Measurements from ENCODE around the gene PCSK6.

PCSK6 gene

DNA sequence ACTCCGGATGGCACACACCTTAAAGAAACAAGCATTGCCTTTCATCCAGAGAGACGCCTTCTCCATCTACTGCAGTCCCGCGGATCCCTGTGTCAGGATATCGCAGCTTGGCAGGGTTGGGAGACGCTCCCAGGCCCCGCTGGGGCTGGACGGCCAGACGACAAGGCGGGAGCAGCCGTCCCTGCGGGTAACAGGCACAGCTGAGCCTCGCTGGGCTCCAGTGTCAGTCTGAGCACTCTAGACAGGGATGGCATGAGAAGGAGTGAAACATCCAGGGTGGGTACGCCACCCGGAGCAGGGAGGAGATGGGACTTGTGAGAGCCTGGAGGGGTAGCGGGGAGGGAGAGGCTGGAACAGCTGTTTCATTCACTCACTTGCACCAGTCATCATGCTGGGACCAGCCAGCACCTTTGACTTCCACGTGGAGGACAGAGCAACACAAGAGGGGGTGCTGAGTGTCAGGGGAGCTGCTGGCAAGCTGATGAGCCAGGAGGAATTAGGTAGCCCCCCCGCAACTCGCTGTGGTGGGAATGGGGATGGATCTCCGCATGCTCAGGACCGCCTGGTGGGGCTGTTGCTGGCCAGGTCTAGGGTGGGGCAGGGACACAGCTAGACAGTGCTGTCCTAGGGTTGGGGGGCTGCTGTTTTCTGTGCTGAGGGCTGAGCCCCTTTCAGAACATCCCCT is 162.9 kb downstream of the PCSK6 start:
- no peak for DNase-seq (ENCODE audit: low read depth in 3 of 3)

DNA sequence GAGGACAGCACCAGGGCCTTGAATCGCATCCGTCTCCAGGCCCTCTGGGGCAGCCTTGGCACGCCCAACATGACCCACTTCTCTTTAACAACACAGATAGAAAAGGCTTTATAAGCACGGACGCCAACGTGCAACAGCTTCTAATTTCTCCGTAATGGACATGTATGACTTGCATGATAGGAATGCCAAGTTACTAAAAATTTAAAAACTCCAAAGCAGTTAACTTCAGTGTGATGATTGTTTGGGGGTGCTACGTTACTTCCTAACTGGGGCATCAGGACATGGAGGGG is 163.5 kb downstream of the PCSK6 start:
- no peak for DNase-seq (ENCODE audit: low read depth in 3 of 3)

DNA sequence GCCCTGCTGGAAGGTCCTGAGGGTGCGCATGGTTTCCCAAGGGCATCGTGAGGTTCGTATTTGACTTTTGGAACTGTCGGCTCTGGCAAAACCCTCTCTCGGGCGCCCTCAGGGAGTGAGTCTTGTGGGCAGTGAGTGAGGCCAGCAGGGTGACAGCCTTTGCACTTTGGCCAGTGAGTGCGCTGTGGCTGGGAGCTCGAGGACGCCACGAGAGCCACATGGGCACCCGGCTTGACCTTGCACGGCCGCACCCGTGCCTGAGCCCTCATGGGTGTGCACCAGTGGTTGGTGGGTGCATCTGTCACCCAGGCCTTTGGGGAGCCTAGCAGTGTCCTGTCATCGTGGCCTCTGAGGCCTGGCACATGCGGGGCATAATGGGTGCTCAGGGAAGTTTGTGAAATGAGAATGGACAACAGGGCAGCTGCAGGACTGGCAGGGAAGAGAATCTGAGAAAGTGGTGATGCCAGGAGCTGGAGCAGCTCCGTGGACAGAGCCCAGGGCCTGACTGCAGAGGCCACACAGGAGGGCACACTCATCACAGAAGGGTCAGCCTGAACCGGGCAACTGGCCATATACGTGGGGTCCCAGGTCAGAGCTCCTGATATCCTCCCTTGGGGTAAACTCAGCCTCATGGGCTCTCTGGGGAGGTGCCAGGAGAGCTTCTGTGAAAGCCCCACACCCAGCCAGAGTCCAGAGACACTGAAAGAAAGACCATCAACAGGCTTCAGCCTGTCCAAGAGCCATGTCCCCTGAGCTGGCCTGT is 164.1 kb downstream of the PCSK6 start:
- no peak for DNase-seq (ENCODE audit: low read depth in 3 of 3)

DNA sequence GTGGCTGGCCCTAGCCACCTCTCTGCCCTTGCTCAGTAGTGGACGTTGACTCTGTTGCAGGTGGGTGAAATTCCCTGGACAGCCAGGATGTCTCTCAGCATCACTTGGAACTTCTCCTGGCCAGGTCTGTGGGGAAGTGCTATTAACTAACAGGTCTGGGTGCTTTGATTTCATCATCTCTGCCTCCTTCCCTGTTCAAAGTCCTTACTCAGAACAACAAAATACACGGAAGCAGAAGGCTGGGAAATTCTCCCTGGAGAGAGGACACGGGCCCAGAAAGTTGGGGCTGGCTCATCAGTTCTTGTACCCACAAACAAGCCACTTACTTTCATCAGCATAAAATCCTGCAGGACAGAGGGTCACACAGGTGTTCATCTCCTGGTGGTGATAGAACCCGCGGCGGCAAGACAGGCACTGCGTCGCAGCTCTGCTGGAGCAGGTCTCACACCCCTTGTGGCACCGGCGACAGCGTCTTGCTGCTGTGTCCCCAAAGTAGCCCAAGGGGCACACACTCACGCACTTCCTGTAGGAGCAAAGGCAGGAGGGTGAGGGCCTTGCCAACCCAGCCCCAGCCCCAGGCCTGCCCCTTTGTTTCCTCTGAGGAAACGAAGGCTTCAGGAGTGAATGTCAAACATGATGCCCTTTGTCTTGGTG is 164.9 kb downstream of the PCSK6 start:
- no peak for DNase-seq (ENCODE audit: low read depth in 3 of 3)

DNA sequence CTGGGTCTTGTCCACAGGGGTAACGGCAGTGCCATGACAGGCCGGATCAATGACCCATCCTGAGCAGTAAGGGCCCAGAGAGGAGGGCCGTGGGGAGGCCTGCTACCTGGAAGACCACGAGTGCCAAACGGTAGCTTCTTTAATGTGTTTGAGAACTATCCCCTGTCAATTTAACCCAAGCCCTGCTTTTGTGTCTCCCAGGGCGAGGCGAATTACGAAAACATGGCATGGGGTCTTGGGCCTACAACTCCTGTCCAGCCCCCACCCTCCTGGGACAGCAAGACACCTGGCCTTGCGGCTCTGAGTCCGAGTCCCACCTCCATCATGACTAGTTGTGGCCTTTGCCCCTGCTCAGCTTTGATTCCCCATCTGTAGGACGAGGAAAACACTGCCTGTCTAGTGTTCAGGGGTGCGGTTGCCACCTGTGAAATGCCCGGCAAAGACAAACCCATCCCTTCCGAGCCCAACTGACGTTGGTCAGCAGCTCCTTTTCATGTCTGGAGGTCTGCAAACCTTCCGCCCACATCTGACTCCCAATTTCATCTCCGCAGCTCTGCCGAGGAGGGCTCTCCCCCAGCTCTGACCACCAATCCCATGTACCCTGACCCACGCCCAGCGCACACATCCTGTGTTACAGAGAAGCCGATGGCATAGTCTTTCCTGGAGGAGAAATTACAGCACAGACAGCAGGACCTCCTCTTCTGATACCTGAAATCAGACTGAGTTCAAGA is 165.5 kb downstream of the PCSK6 start:
- no peak for DNase-seq (ENCODE audit: low read depth in 3 of 3)

DNA sequence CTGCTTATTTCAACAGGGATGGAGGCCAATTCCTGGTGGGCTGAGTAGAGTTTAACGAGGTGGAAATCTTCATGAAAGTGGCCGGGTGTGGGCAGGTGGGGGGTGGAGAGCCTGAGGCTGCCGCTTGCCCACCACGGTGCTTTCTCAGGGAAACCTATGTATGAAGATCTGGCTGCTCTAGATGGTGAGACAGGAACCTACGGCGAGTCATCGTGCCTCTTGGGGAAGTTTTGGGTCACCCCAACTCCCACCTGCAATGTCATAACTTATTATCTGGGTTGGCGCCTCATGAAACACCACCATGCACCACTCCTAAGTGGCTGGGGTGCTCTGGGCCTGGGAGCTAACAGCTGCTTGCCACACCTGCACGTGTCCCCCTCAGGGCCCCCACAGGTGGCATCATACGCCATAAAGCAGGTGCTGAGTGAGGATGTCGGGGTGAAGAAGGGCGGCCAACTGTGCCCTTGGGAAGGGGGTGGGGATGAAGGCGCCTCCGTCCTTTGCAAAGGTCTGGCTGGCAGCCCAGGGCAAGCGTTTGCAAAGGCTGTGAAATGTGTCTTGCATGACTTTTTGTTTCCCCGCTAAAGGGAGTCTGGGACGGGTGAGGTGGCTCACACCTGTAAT is 166.5 kb downstream of the PCSK6 start:
- DNase-seq (ENCODE audit: low read depth in 3 of 3): no peak

DNA sequence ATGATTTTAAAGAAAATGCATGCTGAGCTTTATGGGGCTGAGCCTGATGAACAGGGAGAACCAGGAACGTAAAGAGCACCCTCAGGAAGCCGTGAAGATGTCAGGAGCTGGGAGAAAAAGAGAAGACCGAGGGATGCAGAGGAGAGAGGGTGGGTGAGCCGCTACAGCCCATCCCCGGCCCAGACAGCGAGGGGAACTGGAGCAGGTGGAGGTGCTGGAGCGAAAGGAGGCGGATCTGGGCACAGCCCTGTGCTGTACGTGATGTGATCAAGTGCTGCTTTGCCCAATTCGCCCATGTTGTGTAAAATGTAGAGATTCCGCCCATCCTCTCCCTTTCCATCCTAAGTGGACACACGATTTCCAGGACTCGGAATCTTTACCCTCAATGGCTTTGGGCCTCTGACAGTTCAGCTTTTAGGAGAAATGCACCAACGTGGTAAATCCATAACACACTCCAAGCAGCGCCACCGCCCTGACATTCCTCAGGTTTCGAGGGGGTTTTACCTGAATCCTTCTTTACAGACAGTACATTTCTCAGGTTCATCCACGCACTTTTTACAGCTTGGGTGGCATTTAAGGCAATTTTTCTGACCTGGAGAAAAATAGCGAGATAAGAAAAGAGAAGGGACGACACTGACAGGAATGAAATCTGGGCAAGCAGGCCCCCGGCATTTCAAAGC is 167.4 kb downstream of the PCSK6 start:
- no peak for DNase-seq (ENCODE audit: low read depth in 3 of 3)

DNA sequence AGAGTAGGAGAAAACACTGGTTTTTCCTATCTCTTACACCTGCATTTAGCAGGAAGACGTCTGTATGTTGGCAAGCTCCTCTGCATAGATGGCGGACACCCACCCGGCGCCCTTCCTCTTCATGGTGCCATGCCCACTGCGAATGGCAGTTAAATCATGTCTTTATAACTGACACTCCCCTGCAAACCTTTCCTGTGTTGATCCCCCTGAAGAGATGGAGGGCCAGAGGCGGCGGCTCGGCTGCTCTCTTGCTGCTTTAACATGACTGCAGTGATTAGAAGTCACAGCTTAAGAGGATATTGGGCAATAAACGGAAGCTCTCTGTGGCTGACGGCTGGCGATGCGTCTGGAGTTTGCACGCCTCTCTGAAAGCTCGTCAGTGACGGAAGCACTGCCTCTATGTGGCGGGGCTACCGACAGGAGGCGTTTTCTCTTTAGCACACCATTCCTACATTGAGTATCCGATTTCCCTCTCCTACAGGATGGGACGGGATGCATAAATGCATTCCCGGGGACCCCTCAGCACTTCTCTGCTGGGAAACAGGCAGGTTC is 168.9 kb downstream of the PCSK6 start:
- peak in 2 of 3 donors; percentile 38 to 50 for DNase-seq (ENCODE audit: low read depth in 3 of 3)

DNA sequence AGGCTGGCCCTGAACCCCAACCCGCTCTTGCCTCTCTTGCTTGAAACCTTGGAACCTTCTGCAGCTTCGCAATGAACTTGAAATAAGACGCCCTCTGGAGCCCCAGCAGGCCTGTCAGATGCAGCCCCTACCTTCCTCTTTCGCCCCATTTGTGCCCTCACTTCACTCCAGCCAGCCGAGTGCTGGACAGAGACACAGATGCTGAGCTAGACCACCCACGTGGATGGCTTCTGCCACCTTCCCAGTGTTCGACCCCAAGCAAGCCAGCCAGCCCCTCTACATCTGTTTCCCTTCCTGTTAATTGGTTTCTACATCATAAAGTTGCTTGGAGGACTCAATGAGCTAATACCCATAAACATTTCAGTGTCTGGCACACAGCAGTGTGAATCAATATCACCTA is 170.7 kb downstream of the PCSK6 start:
- no peak for DNase-seq (ENCODE audit: low read depth in 3 of 3)

DNA sequence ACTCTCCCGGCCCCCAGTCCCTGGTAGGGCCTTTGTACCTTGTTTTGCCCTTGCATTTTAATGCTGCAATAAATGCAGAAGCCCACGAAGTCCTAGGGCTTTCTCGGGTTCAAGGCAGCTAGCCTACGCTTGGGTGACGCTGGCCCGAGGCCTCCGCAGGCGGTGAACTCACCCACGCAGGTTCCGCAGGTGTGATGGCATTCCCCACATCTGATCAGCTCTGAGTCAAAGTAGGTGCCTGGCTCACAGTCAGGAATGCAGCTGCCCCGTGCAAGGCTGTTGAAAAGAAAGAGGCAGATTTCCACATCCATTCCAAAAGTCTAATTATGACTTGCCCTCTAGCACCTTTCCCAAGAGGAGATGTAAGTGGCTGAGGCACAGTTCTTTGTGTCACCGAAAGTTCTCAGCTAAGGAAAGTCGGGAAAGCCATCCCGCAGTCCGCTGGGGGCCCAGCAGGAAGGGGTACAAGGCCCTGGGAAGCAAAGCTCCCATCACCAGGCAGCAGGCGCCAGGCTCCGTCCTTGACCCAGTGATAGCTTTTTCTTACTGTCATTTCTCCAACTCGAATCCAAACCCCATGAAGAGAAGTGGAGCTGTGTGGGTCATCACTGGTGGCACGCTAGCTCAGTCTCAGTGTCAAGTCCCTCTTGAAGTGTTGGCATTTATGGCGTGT is 171.2 kb downstream of the PCSK6 start:
- DNase-seq (ENCODE audit: low read depth in 3 of 3): no peak

DNA sequence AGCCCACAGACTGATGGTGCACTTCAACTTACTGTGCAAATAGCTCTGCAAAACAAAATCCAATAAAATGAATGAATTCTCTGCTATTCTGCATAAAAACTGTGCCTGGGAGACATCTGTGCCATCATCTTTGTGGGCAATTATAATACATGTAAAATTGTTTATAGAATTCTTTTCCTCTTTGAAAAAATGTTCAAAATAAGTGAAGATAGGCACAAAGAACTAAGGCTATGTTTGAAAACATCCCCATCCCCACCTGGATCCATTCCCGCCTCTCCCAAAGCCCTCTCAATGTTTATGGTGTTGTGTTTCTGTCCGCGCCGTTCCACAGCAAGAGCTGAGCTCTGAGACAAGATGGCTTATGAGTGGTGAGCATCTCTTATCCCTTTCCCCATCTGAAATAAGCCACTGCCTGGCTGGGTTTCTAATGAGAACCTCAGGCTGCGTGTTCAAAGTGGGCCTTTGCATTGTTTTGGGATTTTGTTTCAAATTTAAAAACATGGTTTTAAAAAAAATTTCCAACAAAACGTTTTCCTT is 172.1 kb downstream of the PCSK6 start:
- DNase-seq (ENCODE audit: low read depth in 3 of 3): no peak

DNA sequence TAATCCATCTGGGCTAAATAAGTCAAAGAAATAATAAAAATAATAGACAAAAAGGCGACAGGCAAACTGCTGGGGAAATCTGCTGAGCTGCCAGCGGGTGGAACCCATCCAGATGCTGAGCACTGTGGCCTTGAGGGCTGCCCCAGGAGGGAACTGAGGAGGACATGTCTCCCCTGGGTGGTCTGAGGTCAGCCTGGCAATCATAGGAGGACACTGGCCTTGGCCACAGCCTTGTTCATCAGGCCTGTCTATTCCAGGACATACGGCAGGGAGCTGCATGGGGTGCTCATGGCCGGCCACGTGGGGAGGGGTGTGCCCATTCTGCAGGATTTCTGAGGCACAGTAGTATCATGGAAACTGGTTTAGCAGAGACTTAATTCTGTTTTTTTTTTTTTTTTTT is 173.0 kb downstream of the PCSK6 start:
- no peak for DNase-seq (ENCODE audit: low read depth in 3 of 3)

DNA sequence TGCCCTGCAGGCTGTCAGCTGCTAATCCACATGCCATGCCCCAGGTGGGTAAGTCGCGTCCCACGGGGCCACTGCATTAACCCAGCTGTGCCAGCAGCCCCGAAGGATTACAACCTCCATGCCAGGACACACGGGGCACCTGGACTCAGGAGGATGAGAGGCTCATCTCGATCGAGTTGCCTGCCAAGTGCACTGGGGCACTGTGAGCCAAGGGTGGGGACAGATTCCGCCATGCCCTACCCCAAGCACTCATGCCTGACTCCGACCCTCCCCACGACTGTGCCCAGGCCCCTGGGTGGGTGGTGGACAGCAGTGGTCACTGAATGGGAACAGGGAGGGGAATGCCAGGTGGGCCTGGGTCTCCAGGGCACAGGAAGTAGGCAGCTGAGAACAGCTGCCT is 173.8 kb downstream of the PCSK6 start:
- no peak for DNase-seq (ENCODE audit: low read depth in 3 of 3)

DNA sequence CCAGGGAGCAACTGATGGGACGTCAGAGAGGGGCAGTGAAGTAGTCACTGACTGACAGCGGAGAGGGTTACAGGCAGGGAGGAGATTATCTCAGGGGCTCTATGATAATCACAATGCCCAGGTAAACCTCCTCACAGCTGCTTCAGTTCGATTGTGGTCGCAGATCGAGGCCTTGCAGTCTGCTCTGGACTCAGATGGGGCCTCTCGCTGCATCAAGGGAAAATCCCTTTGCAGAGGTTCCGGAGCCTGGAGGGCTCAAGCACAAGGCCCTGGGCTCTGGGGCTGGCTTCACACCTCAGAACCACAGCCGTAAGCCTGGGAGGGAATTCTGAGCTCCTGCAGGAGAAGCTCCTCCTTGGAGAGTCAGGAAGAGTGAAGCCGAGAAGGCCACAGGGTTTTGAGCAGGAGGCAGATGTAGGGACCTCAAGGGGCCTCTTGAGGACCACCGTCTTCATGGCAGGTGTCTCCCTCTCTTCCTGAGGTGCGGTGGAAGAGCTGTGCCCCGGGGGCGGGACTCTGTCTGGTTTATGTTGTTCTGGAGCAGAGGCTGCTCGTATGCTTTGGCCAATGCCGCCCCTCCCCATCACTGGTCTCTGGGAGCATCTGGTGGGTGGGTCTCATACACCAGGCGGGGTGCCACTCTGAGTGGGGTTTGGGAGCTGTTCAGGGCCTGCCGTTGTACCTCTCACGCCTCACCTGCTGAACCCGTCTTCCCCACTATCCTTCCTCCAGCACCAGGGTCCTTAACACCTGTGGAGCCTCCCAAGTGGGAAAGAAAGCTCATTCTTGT is 175.0 kb downstream of the PCSK6 start:
- no peak for DNase-seq (ENCODE audit: low read depth in 3 of 3)

DNA sequence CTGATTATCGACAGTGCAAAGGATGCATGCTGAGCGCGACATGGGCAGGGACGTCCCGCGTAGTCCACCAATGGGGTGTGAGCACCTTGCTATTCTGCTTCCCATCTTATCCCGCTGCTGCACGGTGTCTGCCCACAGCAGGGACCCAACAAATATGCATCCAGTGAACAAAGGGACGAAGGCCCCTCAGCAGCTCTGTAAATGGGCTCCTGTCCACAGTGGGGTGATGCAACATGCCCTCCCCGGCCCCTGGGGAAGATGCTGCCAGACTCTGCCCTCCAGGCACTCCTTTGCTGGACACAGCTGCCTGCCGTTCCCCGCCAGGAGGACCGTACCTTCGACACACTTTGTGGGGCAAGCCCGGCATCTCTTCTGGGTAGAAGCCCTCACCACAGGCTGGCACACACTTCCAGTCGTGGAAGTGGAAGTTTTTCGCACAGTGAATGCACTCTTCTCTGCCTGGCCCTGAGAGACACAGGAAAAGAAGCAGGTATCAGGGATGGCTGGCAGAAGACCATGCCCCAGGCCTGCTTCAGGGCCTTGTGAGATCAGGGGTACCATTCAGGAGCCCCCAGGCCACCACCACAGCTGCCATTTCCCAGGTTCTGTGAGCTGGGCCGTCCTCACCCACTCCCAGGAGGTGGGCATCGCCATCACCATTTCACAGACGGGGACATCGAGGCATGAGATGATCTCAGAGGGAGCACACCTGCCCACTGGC is 176.3 kb downstream of the PCSK6 start:
- DNase-seq (ENCODE audit: low read depth in 3 of 3): no peak

DNA sequence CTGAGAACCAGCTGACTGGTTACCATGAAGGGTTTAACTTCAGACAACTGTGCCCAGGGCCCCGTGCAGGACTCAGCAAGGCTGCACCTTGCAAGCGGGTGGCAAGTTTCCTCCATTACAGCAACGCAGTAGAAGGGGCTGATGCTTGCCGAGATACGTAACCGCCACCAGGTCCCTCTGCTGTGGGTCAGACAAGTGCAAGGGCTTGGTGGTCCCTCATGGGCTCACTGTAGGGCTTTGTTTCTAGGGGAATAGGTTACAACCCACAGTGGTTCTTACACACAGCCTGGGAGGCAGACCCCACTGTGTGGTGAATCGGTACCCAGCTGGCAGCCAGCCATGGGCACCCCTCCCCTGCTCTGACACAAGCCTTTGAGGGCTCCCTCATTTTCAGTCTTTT is 179.0 kb downstream of the PCSK6 start:
- DNase-seq (ENCODE audit: low read depth in 3 of 3): no peak

DNA sequence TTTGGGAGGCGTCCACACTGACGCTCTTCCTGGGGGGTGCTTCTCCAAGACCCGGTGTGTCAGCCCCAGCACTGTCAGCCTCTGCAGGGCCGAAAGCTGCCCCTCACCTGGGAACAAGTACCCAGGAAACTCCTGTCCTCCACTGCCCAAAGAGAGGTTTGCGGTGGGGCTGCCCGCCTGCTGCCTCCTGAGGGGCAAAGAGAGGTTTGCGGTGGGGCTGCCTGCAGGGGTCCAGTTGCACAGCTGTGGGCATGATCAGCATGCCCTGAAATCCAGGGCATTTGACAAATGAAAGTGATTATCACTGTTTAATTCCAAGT is 179.4 kb downstream of the PCSK6 start:
- no peak for DNase-seq (ENCODE audit: low read depth in 3 of 3)

DNA sequence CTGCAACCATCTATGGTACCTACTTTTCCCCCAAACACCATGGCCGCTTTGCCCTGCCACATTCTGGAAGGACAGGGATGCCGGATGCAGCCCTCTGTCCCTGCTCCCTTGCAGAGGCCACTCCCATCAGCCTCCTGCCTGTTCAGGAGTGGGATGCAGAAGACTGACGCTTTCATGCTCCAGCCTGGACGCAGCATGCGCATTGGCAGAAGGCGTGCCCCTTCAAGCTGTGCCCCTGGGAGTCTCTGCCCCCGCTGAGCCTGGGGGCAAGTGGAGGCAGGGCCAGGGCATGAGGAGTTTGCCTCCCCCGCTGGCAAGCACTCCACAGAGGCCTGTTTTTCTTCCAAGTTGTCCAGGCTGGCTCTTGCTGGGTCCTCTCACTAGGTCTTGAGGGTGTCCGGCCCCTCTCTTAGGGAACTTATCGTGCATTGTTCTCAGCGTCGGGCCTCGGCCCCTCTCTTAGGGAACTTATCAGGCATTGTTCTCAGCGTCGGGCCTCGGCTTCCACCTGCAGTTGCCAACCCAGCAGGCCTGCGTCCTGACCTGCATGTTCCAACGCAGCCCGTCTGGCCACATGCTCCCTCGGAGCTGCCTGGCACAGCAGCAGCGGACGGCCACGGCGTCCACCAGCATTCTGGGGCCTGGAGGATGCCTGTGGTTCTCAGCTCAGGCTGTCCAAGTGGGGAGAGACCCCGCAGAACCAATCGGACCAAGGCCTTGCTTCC is 179.9 kb downstream of the PCSK6 start:
- no peak for DNase-seq (ENCODE audit: low read depth in 3 of 3)

Data from stimulated activated CD4-positive, alpha-beta T cell treated with anti-CD3 and anti-CD28 coated beads, TNF-alpha, amount 100 ng/mL, for 48 hours (primary cell).